Activated naive CD4-positive, alpha-beta T cell treated with Interleukin-2 at 50 U/mL for 16 hours (primary cell): Measurements from ENCODE around the gene CISD3.

Source experiments
- DNase-seq: peaks from one replicate; pipeline ENCODE4 v3.0.0-alpha.2; 2020

The CISD3 gene

GRCh38 chr17:38729368-38729885 lies 714 bp upstream of the CISD3 start:
- DNase-seq = no peak

GRCh38 chr17:38730526-38731379 lies 612 bp downstream of the CISD3 start:
- peak; percentile 36 for DNase-seq

- no peak for DNase-seq
Measured at GRCh38 chr17:38731526-38732294, 1.6 kb downstream of the CISD3 start.

- no peak for DNase-seq
Measured at GRCh38 chr17:38732376-38733281, 2.5 kb downstream of the CISD3 start.

GRCh38 chr17:38733282-38733981 lies 3.3 kb downstream of the CISD3 start:
- DNase-seq = no peak

GRCh38 chr17:38733982-38734973 lies 4.1 kb downstream of the CISD3 start:
- peak; percentile 31 for DNase-seq

GRCh38 chr17:38735161-38735997 lies 5.2 kb downstream of the CISD3 start:
- peak; percentile 76 for DNase-seq

- no peak for DNase-seq
Measured at GRCh38 chr17:38738007-38738662, 8.0 kb downstream of the CISD3 start.

- no peak for DNase-seq
Measured at GRCh38 chr17:38738686-38739085, 8.5 kb downstream of the CISD3 start.

- DNase-seq = no peak
Measured at GRCh38 chr17:38739305-38739704, 9.2 kb downstream of the CISD3 start.

GRCh38 chr17:38740044-38740443 lies 9.9 kb downstream of the CISD3 start:
- DNase-seq = no peak

- no peak for DNase-seq
Measured at GRCh38 chr17:38740806-38741205, 10.7 kb downstream of the CISD3 start.

GRCh38 chr17:38741461-38741860 lies 11.3 kb downstream of the CISD3 start:
- no peak for DNase-seq

- DNase-seq = no peak
Measured at GRCh38 chr17:38741921-38742410, 11.8 kb downstream of the CISD3 start.

- no peak for DNase-seq
Measured at GRCh38 chr17:38742411-38743308, 12.5 kb downstream of the CISD3 start.

- no peak for DNase-seq
Measured at GRCh38 chr17:38743556-38744171, 13.5 kb downstream of the CISD3 start.

- DNase-seq = no peak
Measured at GRCh38 chr17:38745545-38745944, 15.4 kb downstream of the CISD3 start.
